ENCODE results near the gene TMEM89. TPM values are rescaled to one million over a fixed set of nuclear protein-coding genes. Genes with fewer than 3 reads are reported as not detected.

TMEM89 gene
- total and polyA plus RNA-seq, 8 donors, result not detected

- no peak for FAIRE-seq
- peak in 1 of 6 donors; percentile 66 for DNase-seq
- Histone ChIP-seq H3K4me3 (no peak overlapping the region), H3K36me3 (no peaks in the 10 kb centered on the region), H3K9me3 (no peaks in the 10 kb centered on the region), H3K4me1 (no peaks in the 10 kb centered on the region), H3K27ac (no peak overlapping the region), H3K27me3 (no peaks in the 10 kb centered on the region)
- ATAC-seq, result no peak
- intact Hi-C loops (cut with DNase I), result no loop called here
- WGBS, 2 donors, result 88 to 92% methylated on average over 15 of the region's 15 CpGs
- TF ChIP-seq CTCF (IDR thresholded peaks at IDR 0.05), result no peak
These were observed 31.6 kb upstream of the TMEM89 start for GRCh38 chr3:48652923-48653715.

DNA sequence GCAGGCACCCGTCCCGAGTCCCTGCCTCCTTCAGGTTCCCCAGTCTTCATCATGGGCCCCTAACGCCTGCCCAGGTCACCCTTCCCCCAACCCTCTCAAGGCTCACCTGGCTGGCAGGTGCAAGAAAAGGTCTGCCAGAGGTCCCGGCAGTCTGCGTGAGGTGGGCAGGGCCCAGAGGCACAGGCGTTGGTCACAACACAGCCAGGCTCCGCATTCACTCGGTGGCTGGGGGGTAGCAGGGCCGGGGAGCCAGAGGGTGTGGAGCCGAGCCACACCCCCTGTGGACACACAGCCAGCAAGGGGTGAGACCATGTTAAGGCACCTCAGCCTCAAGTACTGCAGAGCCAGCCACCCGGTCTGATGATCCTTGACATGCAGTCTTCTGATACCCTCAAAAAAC lies 30.2 kb upstream of the TMEM89 start:
- Histone ChIP-seq H3K27ac (no peak overlapping the region), H3K4me1 (no peaks in the 10 kb centered on the region), H3K9me3 (no peaks in the 10 kb centered on the region), H3K4me3 (no peak overlapping the region), H3K27me3 (no peaks in the 10 kb centered on the region), H3K36me3 (no peaks in the 10 kb centered on the region)
- 80 to 81% methylated on average over 11 of the region's 11 CpGs for WGBS, 2 donors
- intact Hi-C loops (cut with DNase I), result no loop called here
- DNase-seq (peak in 1 of 6 donors; percentile 64), ATAC-seq (no peak), FAIRE-seq (no peak)
- no peak for TF ChIP-seq CTCF (IDR thresholded peaks at IDR 0.05)

GRCh38 chr3:48650723-48651122 lies 29.2 kb upstream of the TMEM89 start:
- H3K9me3 ChIP-seq, result no peaks in the 10 kb centered on the region
- H3K4me1 ChIP-seq, result no peaks in the 10 kb centered on the region
- WGBS, 2 donors, result 78 to 81% methylated on average over 12 of the region's 12 CpGs
- no peak overlapping the region for H3K4me3 ChIP-seq
- no peak for ATAC-seq
- intact Hi-C loops (cut with DNase I), result no loop called here
- no peaks in the 10 kb centered on the region for H3K27me3 ChIP-seq
- no peak overlapping the region for H3K27ac ChIP-seq
- no peak for FAIRE-seq
- no peaks in the 10 kb centered on the region for H3K36me3 ChIP-seq
- no peak for TF ChIP-seq CTCF (IDR thresholded peaks at IDR 0.05)
- peak in 1 of 6 donors; percentile 49 for DNase-seq

DNA sequence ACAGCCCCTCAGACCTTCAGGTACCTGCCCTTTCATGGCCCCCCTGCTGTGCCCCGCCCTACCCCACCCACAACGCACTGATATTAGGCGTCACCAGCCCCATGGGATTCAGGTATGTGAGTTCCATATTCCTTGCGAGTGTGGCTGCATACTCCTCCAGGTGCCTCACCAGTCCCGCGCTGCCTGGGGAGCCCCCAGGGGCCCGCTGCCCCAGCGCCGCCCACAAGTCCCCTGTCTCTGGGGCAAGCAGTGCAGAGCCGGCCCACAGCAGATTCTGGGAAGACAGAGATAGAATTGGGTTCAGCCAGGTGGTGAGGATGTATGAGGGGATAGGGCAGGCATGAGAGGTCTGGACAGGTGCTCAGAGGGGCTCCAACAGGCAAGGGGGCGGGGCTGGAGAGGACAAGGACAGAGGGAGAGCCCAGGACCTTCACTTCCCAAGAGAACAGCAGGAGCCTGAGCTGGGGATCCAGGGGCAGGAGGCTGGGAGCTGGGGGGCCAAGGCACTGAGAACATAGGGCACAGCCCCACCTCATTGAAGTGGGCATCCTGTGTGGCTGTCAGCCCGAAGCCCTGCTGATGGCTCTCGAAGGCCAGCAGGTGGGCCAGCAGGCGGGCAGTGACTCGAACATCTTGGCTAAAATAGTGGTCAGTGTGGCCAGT lies 26.8 kb upstream of the TMEM89 start:
- no peak for FAIRE-seq
- no peaks in the 10 kb centered on the region for H3K27me3 ChIP-seq
- ATAC-seq, result no peak
- intact Hi-C loops (cut with DNase I), result no loop called here
- no peaks in the 10 kb centered on the region for H3K36me3 ChIP-seq
- H3K27ac ChIP-seq, result no peak overlapping the region
- 88 to 90% methylated on average over 15 of the region's 15 CpGs for WGBS, 2 donors
- no peak overlapping the region for H3K4me3 ChIP-seq
- no peaks in the 10 kb centered on the region for H3K9me3 ChIP-seq
- no peaks in the 10 kb centered on the region for H3K4me1 ChIP-seq
- no peak for TF ChIP-seq CTCF (IDR thresholded peaks at IDR 0.05)
- DNase-seq, result peak in 1 of 6 donors; percentile 53

- H3K4me3 ChIP-seq, result no peak overlapping the region
- no peak for TF ChIP-seq CTCF (IDR thresholded peaks at IDR 0.05)
- FAIRE-seq, result no peak
- no peaks in the 10 kb centered on the region for H3K27me3 ChIP-seq
- no peak for ATAC-seq
- H3K36me3 ChIP-seq, result no peaks in the 10 kb centered on the region
- WGBS, 2 donors, result 76 to 81% methylated on average over 8 to 9 of the region's 9 CpGs
- H3K27ac ChIP-seq, result no peak overlapping the region
- DNase-seq, result peak in 1 of 6 donors; percentile 53
- no peaks in the 10 kb centered on the region for H3K4me1 ChIP-seq
- no peaks in the 10 kb centered on the region for H3K9me3 ChIP-seq
- intact Hi-C loops (cut with DNase I), result no loop called here
These were observed 26.1 kb upstream of the TMEM89 start for GRCh38 chr3:48647714-48648113.
